NOMO-1 (cell line): Measurements from ENCODE around the gene ZNF155.

Experiments used
- DNase-seq, 2 experiments: peaks; one replicate each; lab custom pipeline; 2025; ENCODE audit not compliant: unreplicated experiment in 2 of 2; lab: John Stamatoyannopoulos, UW

ZNF155 gene

DNA sequence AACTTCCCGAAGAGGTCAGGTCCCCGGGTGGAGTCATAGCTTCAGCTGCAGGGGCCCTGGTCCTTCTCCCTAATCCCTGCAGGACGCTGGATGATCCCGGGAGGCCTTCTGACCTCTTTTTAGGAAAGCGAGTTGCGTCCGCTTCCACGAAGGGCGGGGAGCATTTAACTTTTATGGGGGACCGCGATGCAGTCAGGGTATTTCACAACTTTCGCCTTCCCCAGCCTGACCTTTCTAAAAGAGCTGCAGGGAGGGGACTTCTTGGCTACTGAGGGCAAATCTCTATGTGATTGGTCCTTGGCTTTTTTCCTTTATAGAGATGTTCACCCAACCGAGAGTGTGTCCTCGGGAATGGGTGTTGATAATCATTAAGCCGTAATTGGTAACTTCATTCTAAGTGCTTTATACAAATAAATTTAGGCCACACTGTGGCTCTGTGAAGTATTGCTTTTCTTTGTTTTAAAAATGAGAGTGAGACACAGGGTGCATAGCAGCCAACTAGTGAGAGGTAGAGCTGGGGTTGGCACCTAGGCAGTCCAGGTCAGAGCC is 19.5 kb downstream of the ZNF155 start:
- peak; percentile 14 to 71 for DNase-seq

DNA sequence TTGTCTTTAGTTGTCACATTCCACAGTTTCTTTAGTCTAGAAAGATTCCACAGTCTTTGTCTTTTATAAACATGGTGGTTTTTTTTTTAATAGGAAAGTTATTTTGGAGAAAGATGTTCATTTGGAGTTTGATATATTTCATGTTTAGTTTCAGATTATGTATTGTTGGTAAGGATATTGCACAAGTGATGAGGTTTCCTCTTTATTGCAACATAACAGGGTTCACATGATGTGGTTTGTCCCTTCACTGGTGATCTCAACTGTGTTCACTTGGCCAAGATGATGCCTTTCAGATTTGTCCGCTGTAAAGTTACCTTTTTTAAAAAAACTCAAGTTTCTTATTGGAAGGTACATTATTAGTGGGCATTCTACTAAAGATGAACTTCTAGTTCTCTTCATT is 22.0 kb downstream of the ZNF155 start:
- DNase-seq: peak in 1 of 2 experiments; percentile 69

DNA sequence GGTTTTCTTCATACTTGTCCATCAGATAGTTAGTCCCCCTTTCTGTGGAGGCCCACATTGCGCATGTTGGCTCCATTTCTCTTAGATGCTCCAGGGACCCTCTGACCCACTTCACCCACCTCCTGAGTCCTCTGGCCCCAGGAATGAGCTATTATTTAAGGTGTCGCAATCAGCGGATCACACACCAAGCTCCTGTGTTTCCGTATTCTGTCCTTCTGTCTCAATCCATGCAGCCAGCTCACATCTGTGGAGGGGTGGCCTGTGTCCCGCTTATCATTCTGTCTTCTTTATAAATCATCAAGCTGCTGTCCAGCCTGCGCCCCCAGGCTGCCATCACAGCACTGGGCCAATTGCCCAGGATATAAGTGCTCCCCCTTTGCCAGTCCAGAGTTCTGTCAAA is 23.5 kb downstream of the ZNF155 start:
- DNase-seq: no peak

DNA sequence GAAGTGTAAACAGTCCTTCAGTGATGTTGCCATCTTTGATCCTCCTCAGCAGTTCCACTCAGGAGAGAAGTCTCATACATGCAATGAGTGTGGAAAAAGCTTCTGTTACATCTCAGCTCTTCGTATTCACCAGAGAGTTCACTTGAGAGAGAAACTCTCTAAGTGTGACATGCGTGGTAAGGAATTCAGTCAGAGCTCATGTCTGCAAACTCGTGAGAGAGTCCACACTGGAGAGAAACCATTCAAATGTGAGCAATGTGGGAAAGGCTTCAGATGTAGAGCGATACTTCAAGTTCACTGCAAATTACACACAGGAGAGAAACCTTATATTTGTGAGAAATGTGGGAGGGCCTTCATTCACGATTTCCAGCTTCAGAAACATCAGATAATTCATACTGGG is 26.5 kb downstream of the ZNF155 start:
- no peak for DNase-seq

DNA sequence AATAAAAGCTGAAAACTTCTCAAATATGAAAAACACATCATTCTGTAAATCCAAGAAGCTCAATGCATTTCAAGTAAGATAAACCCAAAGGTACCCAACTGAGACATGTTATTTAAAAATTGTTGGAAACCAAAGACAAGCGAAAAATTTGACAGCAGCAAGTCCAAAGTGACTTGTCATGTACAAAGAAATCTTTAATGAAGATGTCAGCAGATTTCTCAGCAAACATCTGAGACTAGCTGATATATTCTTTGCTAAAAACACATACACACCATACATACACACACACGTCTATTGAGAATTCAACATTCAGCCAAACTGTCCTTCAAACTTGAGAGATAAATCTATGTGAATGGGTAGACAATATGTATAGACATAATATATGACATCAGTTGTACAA is 35.5 kb downstream of the ZNF155 start:
- DNase-seq: no peak

DNA sequence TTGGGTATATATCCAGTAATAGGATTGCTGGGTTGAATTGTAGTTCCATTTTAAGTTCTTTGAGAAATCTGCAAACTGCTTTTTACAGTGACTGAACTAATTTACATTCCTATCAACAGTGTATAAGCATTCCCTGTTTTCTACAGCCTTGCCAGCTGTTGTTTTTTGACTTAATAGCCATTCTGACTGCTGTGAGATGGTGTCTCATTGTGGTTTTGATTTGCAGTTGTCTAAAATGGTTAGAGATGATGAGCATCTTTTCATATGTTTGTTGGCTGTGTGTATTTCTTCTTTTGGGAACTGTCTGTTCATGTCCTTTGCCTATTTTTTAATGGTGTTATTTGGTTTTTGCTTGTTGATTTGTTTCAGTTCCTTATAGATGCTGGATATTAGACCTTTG is 37.2 kb downstream of the ZNF155 start:
- no peak for DNase-seq

DNA sequence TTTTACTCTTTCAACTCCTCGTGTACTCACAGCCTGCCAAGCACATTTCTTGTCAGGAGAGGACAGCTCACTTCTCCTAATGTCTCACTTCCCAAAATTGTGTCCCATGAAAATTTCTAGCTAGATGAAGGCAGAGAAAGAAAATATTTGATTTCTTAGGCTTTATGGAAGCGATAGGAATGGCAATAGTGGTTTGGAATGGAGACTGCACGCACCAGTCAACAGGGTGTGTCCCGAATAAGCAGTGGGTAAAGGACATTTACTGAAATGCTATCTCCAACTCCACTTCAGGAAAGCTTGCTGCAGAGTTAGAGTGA is 40.9 kb downstream of the ZNF155 start:
- no peak for DNase-seq

DNA sequence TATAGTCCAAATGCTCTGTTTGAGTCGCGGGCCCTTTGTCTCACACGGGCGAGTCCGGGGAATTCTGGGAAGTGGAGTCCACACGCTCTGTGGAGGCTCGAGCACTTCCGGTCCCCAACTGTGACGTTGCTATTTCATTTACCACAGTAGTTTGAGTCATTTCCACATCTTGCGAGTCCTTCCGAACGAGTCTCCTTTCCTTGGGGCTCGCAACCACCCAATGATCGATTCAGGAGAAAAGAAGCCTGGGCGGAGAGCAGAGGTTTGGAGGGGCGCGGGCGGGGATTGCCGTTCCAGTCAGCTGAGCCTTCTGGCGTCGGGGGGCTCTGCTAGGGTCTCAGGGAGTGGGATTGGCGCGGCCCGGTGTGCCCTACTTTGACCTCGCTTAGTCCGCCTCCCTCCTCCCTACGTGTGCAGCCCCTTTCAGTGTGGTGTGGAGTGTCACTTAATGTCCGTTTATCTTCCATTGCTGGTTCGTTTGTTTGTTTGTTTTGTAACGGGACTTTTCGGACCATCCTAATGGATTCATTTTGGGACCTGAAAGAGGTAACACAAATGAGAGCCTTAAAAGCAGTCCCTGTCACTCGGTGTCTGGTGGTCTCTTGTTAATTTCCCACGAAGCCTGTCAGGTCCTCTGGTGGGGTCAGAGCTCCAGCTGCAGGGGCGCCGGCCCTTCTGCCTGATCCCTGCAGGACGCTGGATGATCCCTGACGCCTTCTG is 41.4 kb downstream of the ZNF155 start, which contains the start of gene ZNF222:
ZNF222 (plus strand) TSS at position 163 of the 720 bp plus-strand sequence; CDS start at position 221, 58 bp downstream.
- DNase-seq: peak; percentile 67 to 89

DNA sequence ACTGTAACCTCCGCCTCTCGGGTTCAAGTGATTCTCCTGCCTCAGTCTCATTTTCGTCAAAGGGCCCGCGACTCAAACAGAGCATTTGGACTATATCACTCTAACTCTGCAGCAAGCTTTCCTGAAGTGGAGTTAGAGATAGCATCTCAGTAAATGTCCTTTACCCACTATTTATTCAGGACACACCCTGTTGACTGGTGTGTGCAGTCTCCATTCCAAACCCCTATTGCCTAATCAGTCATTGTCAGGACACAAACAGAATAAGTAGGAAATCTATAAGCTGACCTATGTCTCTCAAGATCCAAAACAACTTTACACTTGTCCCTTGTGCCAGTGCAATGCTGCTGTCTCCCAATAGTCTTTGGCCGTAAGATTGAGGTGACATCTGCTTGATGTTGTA is 42.6 kb downstream of the ZNF155 start:
- no peak for DNase-seq

DNA sequence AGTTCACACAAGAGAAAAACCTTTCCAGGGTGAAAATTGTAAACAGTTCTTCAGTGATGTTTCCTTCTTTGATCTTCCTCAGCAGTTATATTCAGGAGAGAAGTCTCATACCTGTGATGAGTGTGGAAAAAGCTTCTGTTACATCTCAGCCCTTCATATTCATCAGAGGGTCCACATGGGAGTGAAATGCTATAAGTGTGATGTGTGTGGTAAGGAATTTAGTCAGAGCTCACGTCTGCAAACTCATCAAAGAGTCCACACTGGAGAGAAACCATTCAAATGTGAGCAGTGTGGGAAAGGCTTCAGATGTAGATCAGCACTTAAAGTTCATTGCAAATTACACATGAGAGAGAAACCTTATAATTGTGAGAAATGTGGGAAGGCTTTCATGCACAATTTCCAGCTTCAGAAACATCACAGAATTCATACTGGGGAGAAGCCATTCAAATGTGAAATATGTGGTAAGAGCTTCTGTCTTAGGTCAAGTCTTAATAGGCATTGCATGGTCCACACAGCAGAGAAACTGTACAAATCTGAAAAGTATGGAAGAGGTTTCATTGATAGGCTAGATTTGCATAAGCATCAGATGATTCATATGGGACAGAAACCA is 48.1 kb downstream of the ZNF155 start:
- no peak for DNase-seq

DNA sequence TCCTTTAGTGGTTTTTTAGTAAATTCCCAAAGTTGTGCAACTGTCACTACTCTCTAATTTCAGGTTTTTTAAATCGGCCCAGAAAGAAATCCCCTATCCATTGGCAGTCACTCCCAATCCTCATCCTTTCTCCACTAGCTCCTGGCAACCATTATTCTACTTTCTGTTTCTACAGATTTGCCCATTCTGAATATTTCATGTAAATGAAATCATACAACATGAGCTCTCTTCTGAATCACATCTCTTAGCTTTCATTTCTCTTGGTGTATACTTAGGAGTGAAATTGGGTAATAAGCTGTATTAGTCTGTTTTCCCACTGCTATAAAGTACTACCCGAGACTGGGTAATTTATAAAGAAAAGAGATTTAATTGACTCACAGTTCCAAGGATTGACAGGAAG is 58.2 kb downstream of the ZNF155 start:
- DNase-seq: no peak
